Uterus (tissue), 2 donors: ENCODE results near the gene HNRNPM.

Source experiments
- POLR2A ChIP-seq, 2 donors: fragments of 450-650 bp; IDR thresholded peaks; one replicate each; pipeline ENCODE4 v1.6.1; 2016; ENCODE audit warnings: antibody characterized with exemption in 2 of 2, mild to moderate bottlenecking in 1 of 2, moderate library complexity in 1 of 2
- TF ChIP-seq, protein P1 (sequence below), 4 experiments: fragments of 200-600 bp in 2 of 4; fragments of 450-650 bp in 2 of 4; sonication (generic) in 2 of 4; IDR thresholded peaks; one replicate each; pipeline ENCODE4 v1.5.1; 2016 to 2019; ENCODE audit warnings: antibody characterized with exemption in 4 of 4, mild to moderate bottlenecking in 2 of 4, moderate library complexity in 1 of 4

DNA sequence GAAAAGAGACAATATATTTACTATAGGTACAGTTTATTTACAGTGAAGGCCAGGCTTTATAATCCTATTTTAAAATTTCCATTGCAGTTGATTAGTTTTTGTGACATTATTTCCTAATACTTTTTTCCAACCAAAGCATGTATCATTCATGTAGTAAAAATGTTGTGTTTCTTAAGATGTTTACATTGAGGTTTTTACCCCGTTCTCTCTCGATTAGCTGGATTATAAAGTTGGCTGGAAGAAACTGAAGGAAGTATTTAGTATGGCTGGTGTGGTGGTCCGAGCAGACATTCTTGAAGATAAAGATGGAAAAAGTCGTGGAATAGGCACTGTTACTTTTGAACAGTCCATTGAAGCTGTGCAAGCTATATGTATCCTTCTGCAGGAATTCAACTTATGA lies 21.2 kb downstream of the HNRNPM start:
- TF ChIP-seq, protein P1, sequence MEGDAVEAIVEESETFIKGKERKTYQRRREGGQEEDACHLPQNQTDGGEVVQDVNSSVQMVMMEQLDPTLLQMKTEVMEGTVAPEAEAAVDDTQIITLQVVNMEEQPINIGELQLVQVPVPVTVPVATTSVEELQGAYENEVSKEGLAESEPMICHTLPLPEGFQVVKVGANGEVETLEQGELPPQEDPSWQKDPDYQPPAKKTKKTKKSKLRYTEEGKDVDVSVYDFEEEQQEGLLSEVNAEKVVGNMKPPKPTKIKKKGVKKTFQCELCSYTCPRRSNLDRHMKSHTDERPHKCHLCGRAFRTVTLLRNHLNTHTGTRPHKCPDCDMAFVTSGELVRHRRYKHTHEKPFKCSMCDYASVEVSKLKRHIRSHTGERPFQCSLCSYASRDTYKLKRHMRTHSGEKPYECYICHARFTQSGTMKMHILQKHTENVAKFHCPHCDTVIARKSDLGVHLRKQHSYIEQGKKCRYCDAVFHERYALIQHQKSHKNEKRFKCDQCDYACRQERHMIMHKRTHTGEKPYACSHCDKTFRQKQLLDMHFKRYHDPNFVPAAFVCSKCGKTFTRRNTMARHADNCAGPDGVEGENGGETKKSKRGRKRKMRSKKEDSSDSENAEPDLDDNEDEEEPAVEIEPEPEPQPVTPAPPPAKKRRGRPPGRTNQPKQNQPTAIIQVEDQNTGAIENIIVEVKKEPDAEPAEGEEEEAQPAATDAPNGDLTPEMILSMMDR (IDR thresholded peaks at IDR 0.05): no peak
- TF ChIP-seq POLR2A (IDR thresholded peaks at IDR 0.05): no peak
